ENCODE results near the gene TNFRSF8.
"Not testable (repeated sequence)": the region's sequence is repeated elsewhere in the genome, so short reads cannot be mapped to it uniquely, and the experiment has no call there.

Gene TNFRSF8

GRCh38 chr1:12063141-12064072 is at the start of gene TNFRSF8:
TSS of gene TNFRSF8 (plus strand) at chr1:12063303. CDS start at chr1:12063599, 296 bp downstream.
- DNase-seq (ENCODE audit: low read depth) = no peak

GRCh38 chr1:12014141-12014991 is 48.7 kb upstream of the TNFRSF8 start:
- DNase-seq (ENCODE audit: low read depth) = no peak

GRCh38 chr1:12015001-12015491 is 48.1 kb upstream of the TNFRSF8 start:
- DNase-seq (ENCODE audit: low read depth) = no peak

GRCh38 chr1:12015499-12015898 is 47.6 kb upstream of the TNFRSF8 start:
- DNase-seq (ENCODE audit: low read depth) = no peak

GRCh38 chr1:12016182-12016581 is 46.9 kb upstream of the TNFRSF8 start:
- DNase-seq (ENCODE audit: low read depth) = no peak

- no peak for DNase-seq (ENCODE audit: low read depth)
These were observed 43.1 kb upstream of the TNFRSF8 start for GRCh38 chr1:12019858-12020509.

GRCh38 chr1:12021616-12022015 is 41.5 kb upstream of the TNFRSF8 start:
- no peak for DNase-seq (ENCODE audit: low read depth)

- no peak for DNase-seq (ENCODE audit: low read depth)
These were observed 41.1 kb upstream of the TNFRSF8 start for GRCh38 chr1:12022036-12022435.

- DNase-seq (ENCODE audit: low read depth) = no peak
These were observed 36.5 kb upstream of the TNFRSF8 start for GRCh38 chr1:12026586-12026985.

- DNase-seq (ENCODE audit: low read depth) = no peak
These were observed 34.9 kb upstream of the TNFRSF8 start for GRCh38 chr1:12028248-12028647.

GRCh38 chr1:12028957-12029511 is 34.1 kb upstream of the TNFRSF8 start:
- no peak for DNase-seq (ENCODE audit: low read depth)

- no peak for DNase-seq (ENCODE audit: low read depth)
These were observed 33.3 kb upstream of the TNFRSF8 start for GRCh38 chr1:12029720-12030339.

- no peak for DNase-seq (ENCODE audit: low read depth)
These were observed 31.8 kb upstream of the TNFRSF8 start for GRCh38 chr1:12031039-12031980.

- DNase-seq (ENCODE audit: low read depth) = no peak
These were observed 30.9 kb upstream of the TNFRSF8 start for GRCh38 chr1:12032161-12032621.

GRCh38 chr1:12033441-12033840 is 29.7 kb upstream of the TNFRSF8 start:
- not testable (repeated sequence) for DNase-seq (ENCODE audit: low read depth)

- DNase-seq (ENCODE audit: low read depth) = no peak
These were observed 28.7 kb upstream of the TNFRSF8 start for GRCh38 chr1:12034381-12034801.

GRCh38 chr1:12035312-12035711 is 27.8 kb upstream of the TNFRSF8 start:
- DNase-seq (ENCODE audit: low read depth) = no peak

- no peak for DNase-seq (ENCODE audit: low read depth)
These were observed 25.4 kb upstream of the TNFRSF8 start for GRCh38 chr1:12037486-12038355.
